HG02938 (cell line): ENCODE results near the gene PRKAG2.

Source experiments
- ATAC-seq: cut with Tn5 transposase; IDR thresholded peaks from one replicate; pipeline ENCODE4 v1.9.1; 2021; ENCODE audit warnings: mild to moderate bottlenecking, moderate library complexity; ENCODE audit not compliant: unreplicated experiment

The PRKAG2 gene

GRCh38 chr7:151683615-151684407, 193.1 kb downstream of the PRKAG2 start:
- ATAC-seq, result no peak

- ATAC-seq, result no peak
Measured at GRCh38 chr7:151682831-151683614, 193.9 kb downstream of the PRKAG2 start.

GRCh38 chr7:151681726-151682125, 195.2 kb downstream of the PRKAG2 start:
- ATAC-seq, result no peak

GRCh38 chr7:151680810-151681209, 196.1 kb downstream of the PRKAG2 start:
- ATAC-seq, result no peak

GRCh38 chr7:151679881-151680612, 196.9 kb downstream of the PRKAG2 start:
- no peak for ATAC-seq

GRCh38 chr7:151679071-151679708, 197.7 kb downstream of the PRKAG2 start:
- ATAC-seq, result no peak

- no peak for ATAC-seq
Measured at GRCh38 chr7:151678227-151678604, 198.7 kb downstream of the PRKAG2 start.

- ATAC-seq, result no peak
Measured at GRCh38 chr7:151677581-151678226, 199.2 kb downstream of the PRKAG2 start.

- no peak for ATAC-seq
Measured at GRCh38 chr7:151676759-151677158, 200.2 kb downstream of the PRKAG2 start.

- no peak for ATAC-seq
Measured at GRCh38 chr7:151675196-151675920, 201.6 kb downstream of the PRKAG2 start.

GRCh38 chr7:151674161-151674920, 202.6 kb downstream of the PRKAG2 start:
- ATAC-seq, result no peak

GRCh38 chr7:151673216-151673615, 203.7 kb downstream of the PRKAG2 start:
- ATAC-seq, result no peak

GRCh38 chr7:151672716-151673115, 204.2 kb downstream of the PRKAG2 start:
- no peak for ATAC-seq

GRCh38 chr7:151671514-151671913, 205.4 kb downstream of the PRKAG2 start:
- no peak for ATAC-seq

GRCh38 chr7:151669762-151670161, 207.2 kb downstream of the PRKAG2 start:
- ATAC-seq, result no peak

GRCh38 chr7:151666886-151667285, 210.0 kb downstream of the PRKAG2 start:
- ATAC-seq, result no peak

- ATAC-seq, result no peak
Measured at GRCh38 chr7:151665368-151665767, 211.5 kb downstream of the PRKAG2 start.

GRCh38 chr7:151664268-151664667, 212.6 kb downstream of the PRKAG2 start:
- no peak for ATAC-seq
